CD4-positive, alpha-beta T cell treated with Interleukin-21 for 1 hour (primary cell): ENCODE measurements around the gene ATP5ME.
A peak's percentile ranks its signal among the peaks of the same experiment; 100 is the strongest.

Source experiments
- DNase-seq: peaks from one replicate; pipeline ENCODE4 v3.0.0-alpha.2; 2020

ATP5ME gene

DNA sequence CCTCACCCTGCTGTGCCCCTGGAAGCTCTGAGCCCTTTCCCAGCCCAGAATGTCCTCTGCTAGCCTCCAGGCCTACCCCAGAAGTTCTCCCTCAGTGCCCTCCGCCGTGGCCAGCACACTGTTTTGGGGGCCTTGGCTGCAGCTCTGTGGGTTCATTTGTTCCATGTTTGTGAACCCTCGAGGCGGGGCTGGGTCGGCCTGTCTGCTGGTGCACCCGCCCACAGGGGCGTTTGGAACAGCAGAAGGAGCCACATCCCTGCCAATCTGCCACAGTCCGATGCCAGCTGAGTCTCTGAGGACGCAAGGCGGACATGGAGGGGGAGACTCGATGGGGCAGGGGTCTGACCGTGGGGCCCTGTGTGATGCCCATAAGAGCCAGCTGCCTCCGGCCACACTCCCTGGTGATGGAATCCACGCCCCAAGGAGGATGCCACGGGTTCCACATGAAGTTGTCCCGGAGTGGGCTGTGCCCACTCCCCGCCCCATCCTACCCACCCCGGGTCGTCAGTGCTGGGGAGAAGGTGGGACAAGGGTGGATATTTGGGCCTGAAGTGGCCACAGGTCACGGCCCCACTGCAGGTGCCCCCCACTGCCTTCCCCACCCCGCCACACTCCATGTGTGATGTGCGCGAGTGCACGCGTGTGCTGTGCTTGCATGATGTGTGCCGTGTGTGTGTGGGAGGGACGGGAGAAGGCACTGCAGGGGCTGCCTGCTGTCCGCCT is 7.1 kb downstream of the ATP5ME start:
- DNase-seq = no peak

DNA sequence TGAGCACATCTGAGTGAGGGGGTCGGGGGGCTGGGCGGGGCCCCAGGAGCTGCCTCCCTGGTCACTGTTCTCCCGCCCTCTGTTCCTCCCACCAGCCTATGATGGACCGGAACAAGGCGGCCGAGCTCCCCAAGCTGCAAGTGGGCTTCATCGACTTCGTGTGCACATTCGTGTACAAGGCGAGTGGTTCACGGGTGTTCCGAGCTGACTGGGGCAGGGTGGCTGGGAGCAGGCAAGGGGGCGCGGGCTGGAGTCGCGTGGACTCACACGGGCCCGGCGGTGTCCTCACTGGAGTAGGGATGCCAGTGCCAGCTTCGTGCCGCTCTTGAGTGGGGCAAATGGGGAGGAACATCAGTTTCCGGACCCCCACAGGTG is 7.7 kb downstream of the ATP5ME start:
- DNase-seq = no peak

DNA sequence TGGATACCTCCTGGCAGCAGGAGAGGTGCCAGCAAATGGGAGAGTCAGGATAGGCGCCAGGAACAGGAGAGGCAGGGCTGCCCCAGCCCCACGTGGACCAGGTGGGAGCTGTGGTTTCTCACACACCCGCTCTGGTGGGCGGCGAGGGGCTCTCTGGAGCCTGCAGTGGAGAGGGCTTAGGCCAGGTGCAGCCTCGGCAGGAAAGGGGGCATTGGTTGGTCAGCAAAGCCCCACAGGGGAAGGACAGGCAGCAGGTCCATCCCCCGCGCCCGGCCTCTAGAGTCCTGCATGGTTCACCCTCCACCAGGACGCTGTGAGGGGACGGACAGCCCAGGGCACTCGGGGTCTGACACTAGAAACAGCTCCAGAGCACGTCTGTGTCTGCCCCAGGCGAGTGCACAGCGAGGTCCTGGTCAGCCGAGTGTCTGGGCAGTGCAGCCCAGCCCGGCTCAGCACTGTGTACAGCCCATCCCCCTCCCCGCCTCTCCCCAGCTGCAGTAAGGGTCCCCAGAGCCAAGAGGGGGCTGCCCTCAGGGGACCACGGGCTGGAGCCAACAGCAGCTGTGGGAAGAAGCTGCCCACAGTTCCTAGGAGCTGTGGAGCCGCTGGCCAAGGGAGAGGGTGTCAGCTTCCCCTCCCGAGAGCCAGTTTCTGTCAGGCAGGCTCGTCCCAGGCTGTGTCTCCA is 8.2 kb downstream of the ATP5ME start:
- DNase-seq = no peak

DNA sequence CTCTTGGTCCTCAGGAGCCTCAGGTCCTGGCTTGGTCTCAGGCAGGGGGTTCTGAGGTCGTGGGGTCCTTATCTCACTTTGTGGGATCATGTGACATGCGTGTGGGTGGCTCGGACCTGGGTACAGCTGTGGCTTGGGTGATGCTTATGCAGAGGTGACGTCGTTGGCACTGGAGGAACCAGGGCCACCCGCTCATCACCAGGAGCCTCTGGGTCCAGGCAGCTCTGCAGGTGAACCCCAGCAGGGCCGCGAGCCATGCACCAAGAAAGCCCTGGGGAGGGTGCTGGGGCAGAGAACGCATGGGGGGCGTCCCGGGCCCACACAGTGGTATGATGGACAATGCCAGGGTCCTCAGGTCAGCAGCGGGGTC is 8.7 kb downstream of the ATP5ME start:
- no peak for DNase-seq

DNA sequence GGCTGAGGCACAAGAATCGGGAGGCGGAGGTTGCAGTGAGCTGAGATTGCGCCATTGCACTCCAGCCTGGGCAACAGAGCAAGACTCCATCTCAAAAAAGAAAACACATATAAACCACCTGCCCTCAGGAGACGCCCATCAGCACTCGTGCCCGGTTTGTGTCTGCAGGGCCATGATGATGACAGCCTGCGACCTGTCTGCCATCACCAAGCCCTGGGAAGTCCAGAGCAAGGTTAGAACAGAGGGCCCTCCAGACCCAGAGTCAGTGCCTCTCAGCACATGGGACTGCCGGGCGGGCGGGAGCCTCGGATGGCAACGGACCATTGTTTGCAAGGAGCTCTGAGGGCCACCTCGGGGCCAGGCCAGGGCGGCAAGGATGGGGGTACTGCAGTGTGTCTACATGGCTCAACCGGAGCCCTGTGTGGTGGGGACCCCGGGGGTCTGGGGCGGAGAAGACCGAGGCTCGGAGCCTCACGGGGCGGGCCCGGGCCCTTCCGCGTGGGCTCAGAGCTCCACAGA is 9.3 kb downstream of the ATP5ME start:
- DNase-seq = no peak

DNA sequence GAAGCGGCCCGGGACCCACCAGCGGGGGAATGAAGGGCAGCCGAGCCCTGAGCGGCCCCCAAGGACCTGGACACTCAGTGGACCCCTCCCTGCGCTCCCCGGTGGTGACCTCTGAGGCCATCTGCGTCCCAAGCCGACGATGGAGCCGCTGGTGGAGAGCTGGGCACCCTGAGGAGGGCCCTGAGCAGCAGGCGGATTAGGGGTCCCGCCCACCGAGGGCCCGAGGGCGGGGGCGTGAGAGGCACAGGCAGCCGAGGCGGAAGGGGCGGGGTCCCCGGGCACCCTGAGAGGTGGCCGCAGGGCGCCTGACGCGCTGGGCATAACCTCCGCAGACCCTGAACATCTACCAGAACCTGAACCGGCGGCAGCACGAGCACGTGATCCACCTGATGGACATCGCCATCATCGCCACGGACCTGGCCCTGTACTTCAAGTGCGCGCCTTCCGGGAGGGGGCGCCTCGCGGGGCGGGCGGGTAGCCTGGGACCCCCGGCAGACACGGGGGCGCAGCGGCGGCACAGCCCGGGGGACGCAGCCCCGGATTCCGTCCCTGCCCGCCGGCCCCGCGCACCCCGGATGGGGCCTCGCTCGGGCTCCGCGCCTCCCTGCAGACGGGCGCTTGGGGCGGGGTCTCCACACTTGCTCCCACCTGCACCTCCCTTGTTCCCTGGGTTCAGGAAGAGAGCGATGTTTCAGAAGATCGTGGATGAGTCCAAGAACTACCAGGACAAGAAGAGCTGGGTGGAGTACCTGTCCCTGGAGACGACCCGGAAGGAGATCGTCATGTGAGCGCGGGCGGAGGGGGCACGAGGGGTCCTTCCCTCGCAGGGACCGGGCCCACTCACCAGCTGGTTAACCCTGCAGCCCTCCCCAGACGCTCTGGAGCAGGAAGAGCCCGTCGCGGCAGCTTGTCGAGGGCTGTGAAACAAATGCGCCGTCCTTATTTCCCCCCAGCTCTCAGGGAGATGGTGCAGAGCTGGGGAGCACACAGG is 10.3 kb downstream of the ATP5ME start:
- peak; percentile 80 for DNase-seq

DNA sequence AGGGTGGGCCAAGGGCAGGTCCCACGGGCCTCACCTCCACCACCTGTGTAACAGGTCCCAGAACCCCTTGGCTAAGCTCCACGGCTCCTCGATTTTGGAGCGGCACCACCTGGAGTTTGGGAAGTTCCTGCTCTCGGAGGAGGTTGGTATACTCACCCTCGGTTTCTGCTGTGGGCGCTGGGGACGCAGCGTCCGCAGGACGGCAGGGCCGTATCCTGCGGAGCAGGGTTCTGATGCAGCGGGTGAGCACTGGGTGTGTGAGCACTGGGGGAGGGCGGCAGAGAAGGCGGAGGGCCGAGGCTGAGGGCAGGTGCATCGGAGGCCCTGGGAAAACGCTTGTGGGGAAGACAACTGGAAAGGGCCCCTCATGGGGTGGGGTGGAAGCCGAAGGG is 11.0 kb downstream of the ATP5ME start:
- DNase-seq = no peak

DNA sequence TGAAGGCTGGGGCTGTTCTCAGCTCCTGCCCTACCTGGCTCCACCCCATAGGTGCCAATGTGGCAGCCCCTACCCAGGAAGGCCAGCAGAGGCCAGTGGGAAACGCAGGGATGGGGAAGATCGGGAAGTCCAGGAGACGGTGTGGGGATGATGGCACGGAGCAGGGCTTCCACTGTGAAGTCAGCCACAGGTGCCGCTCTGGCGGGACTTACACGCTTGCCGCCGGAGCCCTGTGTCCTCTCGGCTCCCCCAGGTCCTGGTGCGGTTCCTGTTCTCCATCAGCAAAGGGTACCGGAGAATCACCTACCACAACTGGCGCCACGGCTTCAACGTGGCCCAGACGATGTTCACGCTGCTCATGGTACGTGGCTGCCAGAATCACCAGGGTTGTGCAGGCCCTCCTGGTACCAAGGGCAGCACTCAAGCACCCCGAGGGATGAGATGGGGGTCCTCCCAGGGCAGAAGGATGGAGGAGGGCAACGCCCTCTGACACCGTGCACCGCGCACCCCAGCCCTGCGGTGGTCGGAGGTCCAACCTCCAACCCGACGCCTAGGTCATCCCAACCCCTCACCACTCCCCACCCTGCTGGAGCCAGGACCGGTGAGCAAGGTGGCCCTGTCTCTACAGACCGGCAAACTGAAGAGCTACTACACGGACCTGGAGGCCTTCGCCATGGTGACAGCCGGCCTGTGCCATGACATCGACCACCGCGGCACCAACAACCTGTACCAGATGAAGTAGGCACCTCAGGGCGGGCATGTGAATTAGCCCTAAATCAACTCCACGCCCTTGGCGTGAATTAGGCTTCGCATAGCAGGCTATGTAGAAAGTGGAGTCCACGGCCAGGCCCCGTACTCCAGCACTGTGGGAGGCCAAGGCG is 12.0 kb downstream of the ATP5ME start:
- no peak for DNase-seq

DNA sequence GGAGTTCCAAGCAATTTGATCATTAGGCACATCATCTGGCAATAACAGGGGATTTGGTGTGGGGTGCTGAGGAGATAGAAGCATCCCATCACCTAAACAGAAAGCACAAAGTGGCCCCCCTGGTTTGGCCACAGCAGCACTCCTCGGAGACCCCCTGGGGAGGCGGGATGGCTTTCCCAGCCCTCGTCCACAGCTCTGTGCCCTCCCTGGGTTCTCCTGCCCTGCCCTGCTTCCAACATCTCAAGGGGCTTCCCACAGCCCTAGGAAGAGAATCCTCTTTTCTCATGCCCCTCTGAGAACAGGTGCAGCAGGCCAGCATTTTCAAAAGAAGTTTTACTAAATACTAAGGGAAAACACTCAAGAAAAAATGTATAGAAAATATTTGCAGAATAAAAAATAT is 12.8 kb downstream of the ATP5ME start:
- no peak for DNase-seq

DNA sequence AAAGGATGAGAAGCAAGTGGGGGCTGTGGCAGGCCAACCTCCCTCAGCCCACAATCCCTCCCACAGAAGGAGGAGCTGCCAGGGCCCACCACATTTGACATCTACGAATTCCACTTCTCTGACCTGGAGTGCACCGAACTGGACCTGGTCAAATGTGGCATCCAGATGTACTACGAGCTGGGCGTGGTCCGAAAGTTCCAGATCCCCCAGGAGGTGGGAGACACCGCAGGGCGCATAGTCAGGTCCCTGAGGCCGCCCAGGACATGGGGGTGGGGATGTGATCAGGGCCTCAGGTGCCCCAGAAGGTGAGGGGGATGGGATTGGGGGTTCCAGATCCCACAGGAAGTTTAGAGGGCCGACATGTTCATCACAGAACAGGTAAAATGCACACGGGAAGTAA is 13.7 kb downstream of the ATP5ME start:
- no peak for DNase-seq

DNA sequence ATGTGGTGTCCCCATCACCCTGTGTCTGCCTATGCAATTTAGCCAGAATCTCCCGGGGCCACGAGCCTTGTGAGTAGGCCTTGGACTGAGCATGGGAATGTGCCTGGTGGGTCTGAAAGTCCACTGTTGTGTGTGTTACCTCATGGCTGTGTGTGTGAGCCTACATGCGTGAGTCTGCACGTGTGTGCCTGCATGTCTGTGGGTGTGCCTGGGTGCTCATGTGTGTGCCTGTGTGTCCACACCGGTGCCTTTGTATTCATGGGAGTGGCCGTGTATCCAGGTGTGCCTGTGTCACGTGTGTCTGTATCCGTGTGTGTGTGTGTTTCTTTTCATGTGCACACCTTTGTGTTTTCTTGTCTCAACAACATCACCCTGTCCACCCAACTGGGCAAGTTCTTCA is 14.2 kb downstream of the ATP5ME start:
- no peak for DNase-seq

DNA sequence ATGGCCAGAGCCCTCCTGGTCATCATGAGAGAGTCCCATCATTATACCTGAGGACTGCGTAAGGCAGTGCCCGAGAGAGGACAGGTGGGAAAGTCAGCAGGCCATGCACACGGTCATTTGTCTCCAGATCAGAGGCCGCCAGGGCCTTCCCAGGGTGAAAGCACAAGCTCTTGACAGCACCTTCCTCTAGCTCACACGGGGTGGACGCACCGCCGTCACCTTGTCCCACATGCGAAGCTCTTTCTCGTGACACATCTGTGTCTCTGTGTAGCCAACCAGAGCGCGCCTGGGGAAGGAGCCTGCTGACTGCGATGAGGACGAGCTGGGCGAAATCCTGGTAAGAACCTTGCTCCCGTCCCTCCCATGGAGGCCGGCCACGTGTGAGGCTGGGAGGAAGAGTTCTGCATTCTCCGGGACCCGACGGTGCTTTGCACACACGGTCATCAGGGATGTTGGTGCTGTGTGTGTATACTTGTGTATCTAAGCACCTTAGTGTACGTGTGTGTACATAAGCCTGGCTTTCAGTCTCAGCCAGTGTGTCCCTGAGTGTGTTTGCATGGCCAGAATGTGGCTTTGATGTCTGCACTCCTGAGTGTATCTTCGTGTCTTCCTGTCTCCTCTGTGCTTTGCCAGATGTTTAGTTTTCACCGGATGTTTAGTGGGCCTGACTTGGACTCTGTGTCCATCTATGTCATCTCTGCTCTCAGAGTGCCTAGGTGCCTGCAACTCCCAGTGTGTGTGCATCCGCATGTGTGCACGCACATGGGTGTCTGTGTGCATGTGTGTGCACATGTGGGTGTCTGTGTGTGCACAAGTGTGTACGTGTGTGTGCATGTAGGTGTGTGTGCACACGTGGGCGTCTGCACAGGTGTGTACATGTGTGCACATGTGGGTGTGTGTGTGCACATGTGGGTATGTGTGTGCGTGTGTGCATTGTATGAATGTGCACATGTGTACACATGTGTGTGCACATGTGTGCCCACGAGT is 15.1 kb downstream of the ATP5ME start:
- no peak for DNase-seq

DNA sequence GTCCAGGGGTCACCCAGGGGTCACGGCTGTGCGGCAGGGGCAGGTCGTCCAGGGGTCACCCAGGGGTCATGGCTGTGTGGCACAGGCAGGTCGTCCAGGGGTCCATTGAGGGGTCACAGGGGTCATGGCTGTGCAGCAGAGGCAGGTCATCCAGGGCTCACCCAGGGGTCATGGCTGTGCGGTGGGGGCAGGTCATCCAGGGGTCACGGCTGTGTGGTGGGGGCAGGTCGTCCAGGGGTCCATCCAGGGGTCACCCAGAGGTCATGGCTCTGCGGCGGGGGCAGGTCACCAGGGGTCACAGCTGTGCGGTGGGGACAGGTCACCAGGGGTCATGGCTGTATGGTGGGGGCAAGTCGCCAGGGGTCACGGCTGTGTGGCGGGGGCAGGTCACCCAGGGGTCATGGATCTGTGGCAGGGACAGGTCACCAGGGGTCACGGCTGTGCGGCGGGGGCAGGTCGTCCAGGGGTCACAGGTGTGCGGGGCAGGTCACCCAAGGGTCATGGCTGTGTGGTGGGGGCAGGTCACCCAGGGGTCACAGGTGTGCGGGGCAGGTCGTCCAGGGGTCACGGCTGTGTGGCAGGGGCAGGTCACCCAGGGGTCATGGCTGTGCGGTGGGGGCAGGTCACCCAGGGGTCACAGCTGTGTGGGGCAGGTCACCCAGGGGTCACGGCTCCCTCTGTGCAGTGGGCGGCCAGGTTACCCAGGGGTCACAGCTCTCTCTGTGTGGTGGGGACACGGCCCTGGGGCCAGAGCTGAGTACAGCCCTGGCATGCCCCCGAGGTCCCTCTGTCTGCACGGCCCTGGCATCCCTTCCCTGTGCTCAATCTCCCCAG is 16.0 kb downstream of the ATP5ME start:
- DNase-seq = no peak

DNA sequence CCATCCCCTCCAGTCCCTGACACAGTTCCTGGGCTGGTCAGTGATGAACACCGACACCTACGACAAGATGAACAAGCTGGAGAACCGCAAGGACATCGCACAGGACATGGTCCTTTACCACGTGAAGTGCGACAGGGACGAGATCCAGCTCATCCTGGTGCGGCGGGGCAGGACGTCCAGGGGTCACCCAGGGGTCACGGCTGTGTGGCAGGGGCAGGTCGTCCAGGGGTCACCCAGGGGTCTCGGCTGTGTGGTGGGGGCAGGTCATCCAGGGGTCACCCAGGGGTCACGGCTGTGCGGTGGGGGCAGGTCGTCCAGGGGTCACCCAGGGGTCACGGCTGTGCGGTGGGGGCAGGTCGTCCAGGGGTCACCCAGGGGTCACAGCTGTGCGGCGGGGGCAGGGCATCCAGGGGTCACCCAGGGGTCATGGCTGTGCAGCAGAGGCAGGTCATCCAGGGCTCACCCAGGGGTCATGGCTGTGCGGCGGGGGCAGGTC is 16.7 kb downstream of the ATP5ME start:
- DNase-seq = no peak

DNA sequence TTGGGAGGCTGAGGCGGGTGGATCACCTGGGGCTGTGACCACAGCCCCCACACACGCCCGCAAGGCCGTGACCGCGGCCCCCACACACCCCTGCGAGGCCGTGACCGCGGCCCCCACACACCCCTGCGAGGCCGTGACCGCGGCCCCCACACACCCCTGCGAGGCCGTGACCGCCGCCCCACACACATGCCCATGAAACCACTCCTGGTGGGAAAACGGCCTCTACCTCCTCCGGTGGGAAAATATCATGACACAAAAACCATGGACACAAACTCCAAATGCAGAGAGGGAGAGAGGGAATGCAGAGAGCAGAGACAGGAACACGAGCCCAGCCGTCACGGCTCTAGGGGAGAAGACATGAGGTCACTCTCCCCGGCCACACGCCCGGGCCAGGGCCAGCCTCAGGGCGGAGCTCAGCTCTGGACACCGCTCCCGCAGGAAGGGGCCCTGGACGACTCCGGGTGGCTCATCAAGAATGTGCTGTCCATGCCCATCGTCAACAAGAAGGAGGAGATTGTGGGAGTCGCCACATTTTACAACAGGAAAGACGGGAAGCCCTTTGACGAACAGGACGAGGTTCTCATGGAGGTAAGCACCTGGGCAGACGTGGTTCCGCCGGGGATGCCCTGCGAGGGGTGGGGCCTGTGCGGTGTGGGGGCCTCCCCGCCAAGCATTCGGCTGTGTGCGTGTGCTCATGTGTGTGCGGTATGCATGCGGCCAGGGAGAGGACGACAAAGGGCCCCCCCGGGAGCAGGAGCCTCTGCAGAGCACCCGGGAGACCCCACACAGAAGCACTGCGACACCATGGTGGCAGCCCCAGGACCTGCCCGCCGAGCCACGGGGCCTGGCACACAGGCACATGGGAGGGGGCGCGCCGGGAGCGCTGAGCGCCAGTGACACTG is 17.4 kb downstream of the ATP5ME start:
- DNase-seq = no peak

DNA sequence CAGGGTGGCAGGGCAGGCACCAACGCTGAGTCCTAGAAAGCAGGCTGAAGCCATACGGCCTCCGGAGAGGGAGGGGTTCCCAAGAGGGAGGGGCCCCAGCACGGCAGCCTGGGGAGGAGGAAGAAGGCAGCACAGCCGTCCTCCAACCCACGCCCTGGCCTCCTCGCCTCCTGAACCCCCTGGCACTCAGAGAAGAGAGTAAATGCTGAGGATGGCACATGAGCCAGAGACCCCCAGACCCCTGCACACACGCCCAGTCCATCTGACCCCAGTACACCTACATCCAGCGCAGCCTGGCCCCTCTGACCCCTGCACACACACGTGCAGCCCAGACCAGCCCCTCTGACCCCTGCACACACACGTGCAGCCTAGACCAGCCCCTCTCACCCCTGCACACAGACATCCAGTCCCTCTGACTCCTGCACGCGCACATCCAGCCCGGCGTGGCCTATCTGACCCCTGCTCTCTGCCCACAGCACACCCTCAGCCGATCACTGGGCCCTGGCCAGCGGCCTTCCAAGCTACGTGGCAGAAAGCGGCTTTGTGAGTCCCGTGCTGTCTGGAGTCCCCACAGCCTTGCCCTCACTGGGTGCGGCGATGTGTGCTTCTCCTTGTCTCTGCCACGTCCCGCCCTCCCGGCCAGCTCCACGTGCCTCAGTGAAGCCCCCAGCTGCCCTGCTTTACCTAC is 18.5 kb downstream of the ATP5ME start:
- DNase-seq = no peak

DNA sequence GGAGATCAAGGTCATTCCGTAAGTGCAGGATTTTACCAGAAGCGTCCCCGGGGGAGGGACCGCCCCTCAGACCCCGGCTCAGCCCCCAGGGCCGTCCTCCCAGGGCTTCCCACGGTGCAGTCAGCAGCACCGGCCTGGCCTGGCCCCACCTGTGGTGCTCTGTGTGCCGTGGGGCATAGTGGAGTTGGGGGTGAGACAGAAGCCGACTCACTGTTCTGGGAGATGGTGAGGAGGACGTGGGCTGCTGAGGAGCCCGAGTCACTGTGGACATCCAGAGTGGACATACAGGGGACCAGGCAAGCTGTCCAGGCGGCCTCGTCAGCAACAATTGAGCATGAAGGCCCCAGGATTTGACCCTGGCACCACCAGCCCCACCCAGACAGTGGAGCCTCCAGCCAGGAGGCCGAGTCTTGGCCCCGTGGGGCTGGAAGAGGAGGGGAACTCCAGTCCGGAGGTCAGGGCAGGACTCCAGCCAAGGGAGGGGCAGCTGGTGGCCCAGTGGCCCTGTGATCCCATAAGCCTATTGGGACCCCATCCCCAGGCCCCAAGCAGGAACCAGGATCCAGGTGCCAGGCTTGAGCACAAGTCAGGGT is 19.1 kb downstream of the ATP5ME start:
- DNase-seq = no peak

DNA sequence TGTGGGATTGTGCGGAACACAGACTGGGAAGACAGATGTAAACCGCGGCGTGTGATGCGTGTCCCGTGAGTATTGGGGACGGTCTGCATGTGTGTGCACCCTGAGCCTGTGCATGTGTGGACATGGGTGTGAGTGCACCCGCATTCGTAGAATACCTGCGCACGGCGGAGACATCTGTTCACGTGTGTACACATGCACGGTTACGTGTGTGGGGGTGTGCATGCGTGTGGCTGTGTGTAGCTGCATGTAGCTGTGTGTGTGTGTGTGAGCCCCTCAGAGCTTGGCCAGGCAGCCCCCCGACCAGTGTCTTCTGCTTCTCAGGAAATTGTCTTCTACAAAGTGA is 19.6 kb downstream of the ATP5ME start:
- no peak for DNase-seq
